ENCODE measurements around the gene RPL13. TPM values are rescaled to one million over a fixed set of nuclear protein-coding genes. Genes with fewer than 3 reads are reported as not detected.

RPL13 gene
- total RNA-seq, 1 donor from 2014 or later = 2,389 TPM

DNA sequence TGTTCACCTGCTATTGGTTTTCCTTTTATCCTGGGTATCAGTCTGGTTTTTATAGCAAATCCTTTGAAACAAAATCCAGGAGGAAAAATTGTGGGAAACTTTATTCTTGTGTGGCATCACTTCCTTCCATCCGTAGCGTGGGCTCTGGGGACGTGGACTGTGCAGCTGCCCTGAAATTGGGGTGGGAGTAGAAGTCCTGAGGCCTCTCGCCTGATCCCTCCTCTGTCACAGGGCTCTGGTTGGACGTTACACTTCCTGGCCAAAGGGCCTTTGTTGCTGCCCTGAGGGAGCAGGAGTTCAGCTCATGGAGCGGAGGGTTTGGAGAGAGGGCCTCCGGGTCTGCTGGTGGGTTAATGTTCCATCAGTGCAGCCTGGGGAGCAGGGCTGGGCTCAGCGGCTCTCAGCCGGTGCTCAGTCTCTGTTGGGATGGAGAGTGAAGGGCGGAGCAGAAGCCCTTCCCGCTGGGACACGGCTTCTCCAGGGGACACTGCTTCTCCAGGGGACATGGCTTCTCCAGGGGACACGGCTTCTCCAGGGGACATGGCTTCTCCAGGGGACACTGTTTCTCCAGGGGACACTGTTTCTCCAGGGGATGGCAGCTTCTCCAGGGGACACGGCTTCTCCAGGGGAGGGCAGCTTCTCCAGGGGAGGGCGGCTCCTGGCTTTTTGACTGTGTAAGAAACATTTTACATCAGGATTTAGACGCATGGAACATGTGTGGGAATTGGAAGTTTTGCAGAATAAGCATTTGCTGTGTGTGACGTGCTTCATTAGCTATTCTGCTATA is 15.2 kb upstream of the RPL13 start:
- no peak for DNase-seq (ENCODE audit: low spot score)

DNA sequence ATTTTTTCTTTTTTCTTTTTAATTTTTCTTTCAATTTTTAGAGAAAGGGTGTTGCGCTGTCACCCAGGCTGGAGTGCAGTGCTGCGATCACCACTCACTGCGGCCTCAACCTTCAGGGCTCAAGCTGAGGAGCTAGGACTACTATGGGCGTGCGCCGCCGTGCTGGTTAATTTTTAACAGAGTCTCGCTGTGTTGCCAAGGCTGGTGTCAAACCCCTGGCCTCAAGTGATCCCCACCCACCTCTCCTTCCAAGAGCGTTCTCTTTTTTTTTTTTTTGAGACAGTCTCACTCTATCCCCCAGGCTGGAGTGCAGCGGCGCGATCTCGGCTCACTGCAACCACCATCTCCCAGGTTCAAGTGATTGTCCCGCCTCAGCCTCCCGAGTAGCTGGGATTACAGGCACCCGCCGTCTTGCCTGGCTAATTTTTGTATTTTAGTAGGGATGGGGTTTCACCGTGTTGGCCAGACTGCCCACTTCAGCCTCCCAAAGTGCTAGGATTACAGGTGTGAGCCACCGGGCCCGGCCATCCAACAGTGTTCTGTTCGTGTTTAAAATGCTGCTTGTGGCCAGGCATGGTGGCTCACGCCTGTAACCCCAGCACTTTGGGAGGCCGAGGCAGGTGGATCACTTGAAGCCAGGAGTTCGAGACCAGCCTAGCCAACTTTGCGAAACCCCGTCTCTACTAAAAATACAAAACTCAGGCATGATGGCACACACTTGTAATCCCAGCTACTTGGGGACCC is 14.5 kb upstream of the RPL13 start:
- DNase-seq (ENCODE audit: low spot score) = no peak

DNA sequence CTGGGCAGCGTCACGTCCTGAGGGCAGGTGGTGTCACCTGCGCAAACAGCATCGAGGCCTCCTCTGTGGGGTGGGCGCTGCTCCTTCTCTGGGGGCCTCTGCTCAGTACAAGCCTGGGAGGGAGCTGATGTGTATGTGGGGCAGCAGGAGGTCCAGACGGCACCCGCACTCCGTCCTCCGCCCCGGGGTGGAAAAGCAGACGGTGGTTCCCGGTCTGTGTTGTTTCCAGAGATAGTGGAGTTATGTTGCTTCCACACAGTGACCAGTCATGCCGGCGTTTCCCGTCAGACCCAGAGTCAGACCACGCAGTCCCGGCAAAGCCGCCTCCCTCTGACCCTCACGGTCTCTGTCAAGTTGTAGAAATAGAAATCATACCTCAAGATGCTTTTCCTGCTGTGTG is 13.7 kb upstream of the RPL13 start:
- DNase-seq (ENCODE audit: low spot score) = no peak

DNA sequence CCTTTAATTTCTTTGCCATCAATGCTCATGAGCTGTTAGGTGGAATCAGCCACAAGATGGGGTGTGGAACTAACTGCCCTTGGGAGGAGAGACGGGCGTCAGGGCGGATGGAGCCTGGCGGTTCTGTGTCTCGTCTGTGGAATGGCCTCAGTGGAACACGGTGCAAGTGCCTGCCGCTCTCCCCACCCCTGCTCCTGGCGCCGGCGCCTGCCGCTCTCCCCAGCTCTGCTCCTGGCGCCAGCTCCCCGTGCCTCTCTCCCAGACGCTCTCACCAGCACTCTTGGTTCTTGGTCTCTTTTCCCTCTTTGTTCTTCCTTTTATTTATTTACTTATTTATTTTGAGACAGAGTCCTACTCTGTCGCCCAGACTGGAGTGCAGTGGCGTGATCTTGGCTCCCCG is 13.2 kb upstream of the RPL13 start:
- no peak for DNase-seq (ENCODE audit: low spot score)

DNA sequence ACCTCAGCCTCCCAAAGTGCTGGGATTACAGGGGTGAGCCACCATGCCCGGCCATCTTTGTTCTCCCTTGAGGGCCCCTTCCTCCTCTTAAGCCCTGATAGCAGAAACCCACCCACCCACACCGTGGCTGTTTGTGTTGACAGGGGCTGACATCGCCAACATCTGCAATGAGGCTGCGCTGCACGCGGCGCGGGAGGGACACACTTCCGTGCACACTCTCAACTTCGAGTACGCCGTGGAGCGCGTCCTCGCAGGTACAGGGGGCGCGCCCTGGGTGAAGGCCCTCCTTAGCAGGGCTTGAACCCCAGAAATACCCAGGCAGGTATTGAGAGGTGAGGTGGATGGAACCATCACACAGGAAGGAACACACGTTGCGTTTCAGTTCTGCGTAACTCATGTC is 12.6 kb upstream of the RPL13 start:
- DNase-seq (ENCODE audit: low spot score) = no peak

DNA sequence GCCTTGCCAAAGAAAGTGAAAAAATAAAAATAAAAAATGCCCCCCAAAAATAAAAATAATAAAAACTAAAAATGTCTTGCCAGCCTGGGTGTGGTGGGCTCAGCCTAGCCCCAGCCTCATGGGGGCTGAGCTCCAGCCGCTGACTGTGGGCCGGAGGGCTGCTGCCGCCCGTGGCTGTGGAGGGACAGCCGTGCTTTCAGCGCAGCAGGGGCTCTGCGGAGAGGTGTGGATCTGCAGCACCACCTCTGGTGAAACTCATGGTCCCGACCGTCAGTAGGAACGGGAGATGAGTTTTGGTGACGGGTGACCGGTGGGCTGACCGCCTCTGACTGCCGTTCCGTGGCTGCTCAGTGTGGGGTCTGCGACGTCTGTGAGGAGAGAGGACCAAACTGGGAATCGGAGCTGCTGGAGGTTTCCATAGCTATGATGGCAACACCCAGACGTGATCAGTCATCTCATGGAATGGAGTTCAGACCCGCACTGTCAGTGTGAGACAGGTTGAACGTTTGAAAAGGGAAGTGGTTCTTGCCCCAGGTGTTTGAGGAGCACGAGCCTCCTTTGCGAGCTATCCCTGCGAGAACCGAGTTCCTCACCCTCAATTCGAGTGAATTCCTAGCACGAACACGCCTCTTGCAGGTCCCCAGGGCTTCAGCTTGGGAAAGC is 12.0 kb upstream of the RPL13 start:
- DNase-seq (ENCODE audit: low spot score) = no peak

DNA sequence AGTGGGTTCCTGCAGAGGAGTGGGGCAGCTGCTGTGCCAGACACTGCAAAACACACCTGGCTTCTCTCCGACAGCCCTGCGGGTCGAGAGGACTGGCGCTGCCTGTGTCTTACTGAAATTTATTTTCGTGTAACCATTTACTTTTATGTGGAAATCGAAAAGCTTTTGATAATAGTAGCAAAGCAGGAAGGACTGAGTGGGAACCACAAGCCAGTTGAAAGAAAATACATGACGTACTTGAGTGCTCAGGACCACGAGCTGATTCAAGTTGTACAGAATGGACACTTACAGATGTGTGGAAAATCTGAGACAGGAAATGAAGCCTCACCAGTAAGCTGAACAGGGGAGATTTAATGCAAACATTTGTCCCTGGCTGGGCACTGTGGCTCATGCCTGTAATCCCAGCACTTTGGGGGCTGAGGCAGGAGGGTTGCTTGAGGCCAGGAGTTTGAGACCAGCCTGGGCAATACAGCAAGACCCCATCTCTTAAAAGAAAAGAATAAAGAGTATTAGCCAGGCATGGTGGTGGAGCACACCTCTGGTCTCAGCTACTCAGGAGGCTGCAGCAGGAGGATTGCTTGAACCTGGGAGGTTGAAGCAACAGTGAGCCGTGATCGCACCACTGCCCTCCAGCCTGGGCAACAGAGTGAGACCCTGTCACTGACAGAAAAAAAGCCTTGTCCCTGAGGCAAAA is 11.3 kb upstream of the RPL13 start:
- DNase-seq (ENCODE audit: low spot score) = no peak

DNA sequence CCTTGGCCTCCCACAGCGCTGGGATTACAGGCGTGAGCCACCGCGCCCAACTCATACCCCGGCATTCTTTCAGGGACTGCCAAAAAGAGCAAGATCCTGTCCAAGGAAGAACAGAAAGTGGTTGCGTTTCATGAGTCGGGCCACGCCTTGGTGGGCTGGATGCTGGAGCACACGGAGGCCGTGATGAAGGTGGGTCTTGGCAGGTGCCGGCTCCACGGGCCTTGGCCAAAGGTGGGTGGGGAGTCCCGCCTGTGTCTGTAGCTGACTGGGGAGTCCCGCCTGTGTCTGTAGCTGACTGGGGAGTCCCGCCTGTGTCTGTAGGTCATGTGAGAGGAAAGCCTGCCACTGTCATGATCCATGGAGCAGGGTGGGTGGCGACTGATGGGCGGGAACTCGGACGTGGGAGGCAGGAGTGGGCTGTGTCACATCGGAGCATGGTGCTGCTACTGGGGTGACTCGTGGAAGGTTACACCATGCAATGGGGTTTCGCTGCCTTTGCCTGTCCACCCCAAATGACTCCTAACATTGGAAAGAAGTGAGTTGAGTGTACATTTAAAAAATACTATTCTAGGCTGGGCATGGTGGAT is 10.0 kb upstream of the RPL13 start:
- no peak for DNase-seq (ENCODE audit: low spot score)

DNA sequence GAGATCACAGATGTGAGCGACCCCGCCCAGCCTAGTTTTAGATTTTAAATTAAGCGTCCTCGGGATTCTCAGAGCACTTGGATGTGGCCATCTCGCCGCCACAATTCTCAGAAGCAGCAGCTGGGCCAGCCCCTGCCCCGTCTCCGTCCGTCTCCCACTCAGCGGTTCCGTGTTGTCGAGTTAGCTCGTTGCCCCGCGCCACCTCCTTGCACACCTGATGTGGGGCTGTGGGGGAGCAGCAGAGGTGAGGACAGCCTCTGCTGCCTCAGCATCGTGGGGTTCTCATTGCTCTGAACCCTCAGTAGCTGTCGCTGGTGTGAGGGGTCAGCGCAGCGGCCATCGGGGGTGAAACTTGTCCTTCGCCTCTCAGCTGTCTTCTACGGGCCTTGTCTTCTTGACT is 8.2 kb upstream of the RPL13 start:
- DNase-seq (ENCODE audit: low spot score) = no peak

DNA sequence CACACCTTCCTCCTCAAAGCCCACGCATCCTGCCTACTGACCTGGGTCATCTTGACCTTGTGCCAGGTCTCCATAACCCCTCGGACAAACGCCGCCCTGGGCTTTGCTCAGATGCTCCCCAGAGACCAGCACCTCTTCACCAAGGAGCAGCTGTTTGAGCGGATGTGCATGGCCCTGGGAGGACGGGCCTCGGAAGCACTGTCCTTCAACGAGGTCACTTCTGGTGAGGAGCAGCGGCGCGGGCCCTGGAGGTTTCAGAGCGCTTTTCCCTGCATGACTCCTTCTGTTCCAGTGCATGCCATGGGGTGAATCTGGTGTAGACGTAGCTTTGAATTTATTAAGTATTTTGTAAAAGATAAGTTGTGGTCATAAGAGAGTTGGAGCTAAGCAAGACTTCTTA is 7.6 kb upstream of the RPL13 start:
- DNase-seq (ENCODE audit: low spot score) = no peak

DNA sequence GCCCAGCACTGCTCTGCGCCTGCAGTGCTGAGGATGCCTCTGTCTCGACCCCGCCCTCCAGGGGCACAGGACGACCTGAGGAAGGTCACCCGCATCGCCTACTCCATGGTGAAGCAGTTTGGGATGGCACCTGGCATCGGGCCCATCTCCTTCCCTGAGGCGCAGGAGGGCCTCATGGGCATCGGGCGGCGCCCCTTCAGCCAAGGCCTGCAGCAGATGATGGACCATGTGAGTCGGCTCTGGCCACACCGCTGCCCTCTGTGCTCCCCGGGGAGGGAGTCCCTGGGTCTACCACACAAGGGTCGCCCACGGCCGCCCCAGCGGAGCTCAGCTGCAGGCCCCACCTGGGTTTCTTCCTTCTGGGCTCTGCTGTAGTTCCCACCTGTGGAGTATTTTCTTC is 6.7 kb upstream of the RPL13 start:
- no peak for DNase-seq (ENCODE audit: low spot score)

DNA sequence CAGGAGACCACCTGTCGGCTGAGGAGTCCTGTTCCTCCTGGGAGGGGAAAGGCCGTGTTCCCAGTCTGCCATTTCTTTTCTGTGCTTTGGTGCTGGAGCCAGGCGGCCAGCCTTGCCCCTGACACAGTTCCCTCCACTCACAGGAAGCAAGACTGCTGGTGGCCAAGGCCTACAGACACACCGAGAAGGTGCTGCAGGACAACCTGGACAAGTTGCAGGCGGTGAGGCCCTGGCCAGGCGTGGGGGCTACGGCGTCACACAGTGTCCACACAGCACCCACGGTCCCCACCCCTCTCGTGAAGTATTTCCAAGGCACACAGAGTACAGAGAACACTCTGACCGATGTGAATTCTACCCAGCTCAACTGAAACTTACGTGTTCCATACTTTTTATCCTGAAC is 6.1 kb upstream of the RPL13 start:
- no peak for DNase-seq (ENCODE audit: low spot score)

DNA sequence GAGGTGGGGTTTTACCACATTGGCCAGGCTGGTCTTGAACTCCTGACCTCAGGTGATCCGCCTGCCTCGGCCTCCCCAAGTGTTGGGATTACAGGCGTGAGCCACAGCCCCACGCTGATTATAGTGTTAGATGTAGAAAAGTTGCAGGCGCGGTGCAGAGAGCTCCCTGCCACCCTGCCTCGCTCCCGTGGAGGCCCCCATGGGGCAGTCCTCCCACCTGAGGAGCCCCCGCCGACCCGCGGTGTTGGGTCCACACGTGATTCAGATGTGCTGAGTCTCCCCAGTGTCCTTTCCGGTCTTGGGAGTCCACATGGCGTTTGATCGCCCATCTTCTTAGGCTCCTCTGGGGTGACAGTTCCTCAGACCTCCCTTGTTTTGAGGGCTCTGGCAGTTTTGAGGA is 5.2 kb upstream of the RPL13 start:
- DNase-seq (ENCODE audit: low spot score) = no peak

DNA sequence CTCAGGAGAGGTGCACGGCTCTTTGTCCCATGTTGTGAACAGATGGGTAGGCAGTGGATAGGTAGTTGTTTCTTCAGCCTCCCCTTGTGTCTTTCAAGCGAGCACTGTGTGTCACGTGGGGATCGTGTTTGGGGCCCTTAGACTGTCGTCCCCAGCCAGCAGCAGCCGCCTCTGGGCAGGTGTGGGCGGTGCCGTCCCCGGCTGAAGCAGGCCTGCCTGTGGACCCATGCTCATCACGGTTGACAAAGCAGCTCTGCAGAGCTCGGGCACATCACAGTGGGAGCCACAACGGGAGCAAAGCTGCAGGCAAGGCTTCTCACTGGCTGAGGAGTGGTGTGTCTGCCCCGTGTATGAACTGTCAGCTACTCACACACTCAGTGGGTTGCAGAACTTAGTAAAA is 4.7 kb upstream of the RPL13 start:
- no peak for DNase-seq (ENCODE audit: low spot score)

DNA sequence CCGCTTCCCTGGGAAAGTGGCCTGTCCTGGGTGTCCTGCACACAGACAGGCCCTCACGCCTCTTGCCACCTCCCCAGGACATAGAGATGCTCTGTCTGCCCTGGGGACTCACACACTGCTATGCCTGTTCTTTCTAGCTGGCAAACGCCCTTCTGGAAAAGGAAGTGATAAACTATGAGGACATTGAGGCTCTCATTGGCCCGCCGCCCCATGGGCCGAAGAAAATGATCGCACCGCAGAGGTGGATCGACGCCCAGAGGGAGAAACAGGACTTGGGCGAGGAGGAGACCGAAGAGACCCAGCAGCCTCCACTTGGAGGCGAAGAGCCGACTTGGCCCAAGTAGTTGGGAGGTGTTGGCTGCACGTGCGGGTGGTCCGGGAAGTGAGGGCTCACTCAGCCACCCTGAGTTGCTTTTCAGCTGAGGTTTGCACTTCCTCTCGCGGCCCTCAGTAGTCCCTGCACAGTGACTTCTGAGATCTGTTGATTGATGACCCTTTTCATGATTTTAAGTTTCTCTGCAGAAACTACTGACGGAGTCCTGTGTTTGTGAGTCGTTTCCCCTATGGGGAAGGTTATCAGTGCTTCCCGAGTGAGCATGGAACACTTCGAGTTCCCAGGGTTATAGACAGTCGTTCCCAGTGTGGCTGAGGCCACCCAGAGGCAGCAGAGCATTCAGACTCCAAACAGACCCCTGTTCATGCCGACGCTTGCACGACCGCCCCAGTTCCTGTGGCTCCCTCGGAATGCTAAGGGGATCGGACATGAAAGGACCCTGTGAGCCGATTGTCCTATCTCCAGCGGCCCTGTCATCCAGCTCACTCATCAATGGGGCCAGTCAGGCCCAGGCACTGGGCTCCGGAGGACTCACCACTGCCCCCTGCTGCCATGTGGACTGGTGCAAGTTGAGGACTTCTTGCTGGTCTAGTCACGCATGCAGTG is 3.5 kb upstream of the RPL13 start:
- DNase-seq (ENCODE audit: low spot score) = peak; percentile 74

DNA sequence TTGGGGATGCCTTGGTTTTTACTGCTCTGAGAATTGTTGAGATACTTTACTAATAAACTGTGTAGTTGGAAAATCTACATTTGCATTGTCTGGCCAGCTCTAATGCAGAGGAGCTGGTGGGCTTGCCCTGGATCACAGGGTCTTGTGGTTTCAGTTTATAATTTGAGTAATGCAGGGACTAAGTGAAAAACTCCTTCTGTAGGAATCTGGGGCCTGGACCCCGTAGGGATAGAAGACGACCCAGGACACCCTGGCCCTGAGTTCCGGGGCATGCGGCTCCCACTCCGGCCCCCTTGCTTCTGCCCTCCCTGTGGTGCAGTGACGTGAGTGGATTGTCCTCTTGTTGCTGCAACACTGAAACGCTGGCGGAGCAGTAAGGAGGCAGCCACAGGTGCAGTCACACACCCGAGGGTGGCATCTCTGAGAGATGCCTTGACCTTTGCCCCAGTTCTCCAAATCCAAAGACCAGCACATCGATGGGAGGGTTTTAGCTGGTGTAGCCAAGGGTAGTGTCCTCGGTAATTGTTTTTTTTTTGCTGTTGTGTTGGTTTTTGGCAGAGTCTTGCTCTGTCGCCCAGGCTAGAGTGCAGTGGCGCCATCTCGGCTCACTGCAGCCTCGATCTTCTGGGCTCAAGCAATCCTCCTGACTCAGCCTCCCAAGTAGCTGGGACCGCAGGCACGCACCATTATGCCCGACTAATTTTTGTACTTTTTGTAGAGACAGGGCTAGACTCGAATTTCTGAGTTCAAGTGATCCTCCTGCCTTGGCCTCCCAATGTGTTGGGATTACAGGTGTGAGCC is 2.6 kb upstream of the RPL13 start:
- peak; percentile 41 for DNase-seq (ENCODE audit: low spot score)

DNA sequence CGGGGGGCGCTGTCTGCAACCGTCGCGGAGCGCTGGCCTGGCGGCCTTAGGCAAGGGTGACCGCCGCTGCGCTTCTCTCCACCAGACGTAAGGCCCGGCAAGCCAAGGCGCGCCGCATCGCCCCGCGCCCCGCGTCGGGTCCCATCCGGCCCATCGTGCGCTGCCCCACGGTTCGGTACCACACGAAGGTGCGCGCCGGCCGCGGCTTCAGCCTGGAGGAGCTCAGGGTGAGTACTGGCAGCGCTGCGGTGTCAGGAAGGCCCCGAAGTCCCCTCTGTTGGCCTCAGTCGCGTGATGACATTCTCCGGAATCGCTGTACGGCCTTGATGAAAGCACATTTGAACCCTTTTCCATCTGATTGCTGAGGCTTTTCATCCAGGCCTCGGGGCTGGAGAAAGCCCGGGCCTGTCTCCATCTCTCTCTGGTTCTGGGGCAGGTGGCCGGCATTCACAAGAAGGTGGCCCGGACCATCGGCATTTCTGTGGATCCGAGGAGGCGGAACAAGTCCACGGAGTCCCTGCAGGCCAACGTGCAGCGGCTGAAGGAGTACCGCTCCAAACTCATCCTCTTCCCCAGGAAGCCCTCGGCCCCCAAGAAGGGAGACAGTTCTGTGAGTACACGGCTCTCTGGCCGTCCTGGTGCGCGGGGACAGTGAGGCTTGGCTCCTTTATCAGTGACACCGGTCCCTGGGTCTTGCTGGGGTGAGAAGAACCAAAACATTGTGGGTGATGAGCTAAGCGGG is 831 bp downstream of the RPL13 start:
- no peak for DNase-seq (ENCODE audit: low spot score)

DNA sequence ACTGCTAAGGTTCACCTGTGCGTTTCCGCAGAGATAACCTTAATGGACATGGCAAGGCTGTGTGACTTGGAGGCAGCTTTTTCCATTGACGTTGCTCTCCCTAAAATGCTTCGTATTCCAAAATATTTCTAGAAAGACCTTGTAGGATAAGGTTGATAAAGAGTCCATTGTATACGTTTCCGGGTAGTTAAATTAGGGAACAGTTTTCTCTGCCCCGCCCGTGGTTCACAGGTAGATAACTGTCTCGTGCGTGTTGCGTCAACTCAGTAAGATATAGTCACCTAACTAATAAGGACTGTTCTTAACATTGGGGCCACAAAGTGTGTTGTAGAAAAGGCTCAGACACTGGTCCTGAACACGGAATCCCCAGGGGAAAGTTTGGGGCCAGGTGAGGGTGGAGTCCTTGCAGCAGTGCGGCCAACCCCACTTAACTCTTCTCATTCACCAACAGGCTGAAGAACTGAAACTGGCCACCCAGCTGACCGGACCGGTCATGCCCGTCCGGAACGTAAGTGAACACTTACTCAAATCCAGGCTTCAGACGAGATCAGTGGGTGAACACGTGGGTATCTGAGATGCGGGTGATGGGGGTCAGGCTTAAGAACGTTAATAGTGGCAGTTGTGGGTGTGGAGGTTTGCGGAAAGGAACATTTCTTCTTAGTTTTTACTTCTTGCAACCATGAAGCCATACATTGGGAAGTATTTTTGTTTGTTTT is 1.6 kb downstream of the RPL13 start:
- DNase-seq (ENCODE audit: low spot score) = no peak

DNA sequence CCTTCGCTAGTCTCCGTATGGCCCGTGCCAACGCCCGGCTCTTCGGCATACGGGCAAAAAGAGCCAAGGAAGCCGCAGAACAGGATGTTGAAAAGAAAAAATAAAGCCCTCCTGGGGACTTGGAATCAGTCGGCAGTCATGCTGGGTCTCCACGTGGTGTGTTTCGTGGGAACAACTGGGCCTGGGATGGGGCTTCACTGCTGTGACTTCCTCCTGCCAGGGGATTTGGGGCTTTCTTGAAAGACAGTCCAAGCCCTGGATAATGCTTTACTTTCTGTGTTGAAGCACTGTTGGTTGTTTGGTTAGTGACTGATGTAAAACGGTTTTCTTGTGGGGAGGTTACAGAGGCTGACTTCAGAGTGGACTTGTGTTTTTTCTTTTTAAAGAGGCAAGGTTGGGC is 2.5 kb downstream of the RPL13 start:
- DNase-seq (ENCODE audit: low spot score) = no peak

Data from ureter (tissue), 1 donor.